Caki2 (cell line): ENCODE data around the gene IGSF21. TPM values are rescaled to one million over a fixed set of nuclear protein-coding genes. Genes with fewer than 3 reads are reported as not detected.

Experiments
- DNase-seq: peaks from one replicate; pipeline ENCODE4 v3.0.0-alpha.2; 2015; ENCODE audit warnings: low read depth
- in situ Hi-C: cut with HindIII; loops from 2 replicates; pipeline ENCODE4 v1.10.0; 2016; ENCODE audit warnings: low sequenced_read_pairs, low pct_unique_long_range_greater_than_20kb, mixed read lengths
- total RNA-seq: library from RNA; depleted of rRNA; stranded (reverse); fragments of >200 nt; shearing (Covaris generic); gene quantifications from 2 replicates; pipeline ENCODE4 v1.2.3, GENCODE V29; 2014; ENCODE audit warnings: low replicate concordance

IGSF21 gene
- total RNA-seq, 1 experiment from 2014 or later = not detected

DNA sequence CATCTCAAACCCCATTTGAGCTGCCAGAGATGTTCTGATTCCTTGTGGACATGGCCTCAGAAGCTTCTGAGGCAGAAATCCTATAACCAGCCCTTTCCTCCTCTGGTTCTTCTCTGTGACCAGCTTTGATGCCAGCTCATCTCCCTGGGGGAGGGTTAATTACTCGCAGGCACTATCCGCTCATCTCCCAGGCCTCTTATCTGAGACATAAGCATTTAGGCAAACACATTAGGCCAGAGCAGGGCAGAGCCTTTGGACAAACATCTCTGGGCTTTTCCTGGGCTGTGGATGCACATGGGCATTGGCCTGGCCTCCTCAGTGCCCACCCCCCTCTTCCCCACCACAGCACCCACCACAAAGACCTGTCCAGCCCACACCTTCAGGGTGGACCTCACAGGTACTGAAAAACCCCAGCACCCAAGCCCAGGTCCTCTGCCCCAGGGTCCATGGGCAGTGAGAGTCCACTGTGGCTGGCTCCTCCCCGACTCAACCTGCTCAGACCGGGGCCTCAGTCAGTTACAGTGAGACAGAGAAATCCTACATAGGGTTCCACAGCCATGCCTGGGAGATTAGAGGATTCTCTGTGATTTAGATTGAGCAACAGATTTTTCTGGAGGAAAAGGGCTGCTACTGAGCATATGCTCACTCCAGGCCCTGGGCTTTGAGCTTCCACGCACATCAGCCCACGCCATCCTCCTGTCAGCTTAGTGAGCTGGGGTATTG, 26.9 kb downstream of the IGSF21 start:
- in situ Hi-C loops = no loop called here
- DNase-seq = no peak

DNA sequence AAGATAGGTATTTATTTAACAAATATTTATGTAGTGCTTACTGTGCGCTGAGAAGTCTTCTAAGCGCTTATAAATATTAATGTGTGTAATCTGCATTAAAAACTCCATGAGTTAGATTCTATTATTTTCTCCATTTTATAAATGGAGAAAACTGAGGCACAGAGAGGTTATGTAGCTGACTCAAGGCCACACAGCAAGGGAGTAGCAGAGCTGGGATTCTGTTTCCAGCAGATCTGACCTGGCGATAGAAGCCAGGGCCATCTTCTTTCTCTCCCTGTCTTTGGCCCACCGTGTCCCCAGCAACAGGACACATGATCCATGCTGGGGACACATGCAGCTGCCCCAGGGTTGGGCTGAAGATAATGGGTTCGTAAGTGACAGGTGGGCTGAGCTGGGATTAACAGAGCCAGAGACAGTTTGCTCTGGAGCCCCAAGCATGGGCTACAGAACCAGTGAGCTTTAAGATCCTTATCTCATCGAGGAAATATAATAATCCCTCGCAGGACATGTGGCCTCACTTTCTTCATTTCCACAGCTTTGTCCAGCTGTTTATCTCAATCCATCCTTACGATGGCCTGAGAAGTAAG, 30.3 kb downstream of the IGSF21 start:
- DNase-seq = no peak
- in situ Hi-C loops = no loop called here

DNA sequence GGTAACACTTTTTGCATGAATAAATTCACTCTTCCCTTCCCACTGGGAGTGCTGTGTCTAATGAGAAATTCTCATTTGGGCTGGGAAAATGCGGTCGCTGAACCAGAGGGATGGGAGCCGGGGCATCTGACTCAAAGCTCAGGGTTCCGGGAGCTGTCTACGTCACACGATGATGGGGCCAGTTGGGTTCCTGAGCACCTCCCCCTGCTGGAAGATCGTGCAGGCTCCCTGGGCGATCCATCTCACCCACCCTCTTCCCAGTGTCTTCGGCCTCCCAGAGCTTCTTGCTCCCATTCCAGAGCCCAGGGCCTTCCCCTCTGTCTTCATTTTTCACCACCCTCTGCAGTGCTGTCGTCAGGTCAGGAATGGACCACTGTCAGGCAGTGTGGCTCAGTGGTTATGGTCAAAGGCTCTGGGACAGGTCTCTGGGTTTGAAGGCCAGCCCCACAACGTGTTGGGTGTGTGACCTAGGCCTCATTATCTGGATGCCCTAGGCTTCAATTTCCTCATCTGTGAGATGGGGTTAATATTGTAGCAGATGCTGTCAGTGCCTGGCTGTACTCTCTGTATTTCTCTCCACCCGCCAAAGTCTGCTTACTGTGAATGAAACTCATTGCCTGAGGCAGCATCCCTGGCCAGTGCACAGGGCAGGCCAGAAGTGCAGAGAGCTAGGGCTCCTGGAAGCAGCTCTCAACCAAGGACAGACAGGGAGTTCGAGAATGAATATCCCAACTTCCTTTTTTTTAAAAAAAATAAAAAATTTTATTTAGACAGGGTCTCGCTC, 31.8 kb downstream of the IGSF21 start:
- no peak for DNase-seq
- in situ Hi-C loops = no loop called here

DNA sequence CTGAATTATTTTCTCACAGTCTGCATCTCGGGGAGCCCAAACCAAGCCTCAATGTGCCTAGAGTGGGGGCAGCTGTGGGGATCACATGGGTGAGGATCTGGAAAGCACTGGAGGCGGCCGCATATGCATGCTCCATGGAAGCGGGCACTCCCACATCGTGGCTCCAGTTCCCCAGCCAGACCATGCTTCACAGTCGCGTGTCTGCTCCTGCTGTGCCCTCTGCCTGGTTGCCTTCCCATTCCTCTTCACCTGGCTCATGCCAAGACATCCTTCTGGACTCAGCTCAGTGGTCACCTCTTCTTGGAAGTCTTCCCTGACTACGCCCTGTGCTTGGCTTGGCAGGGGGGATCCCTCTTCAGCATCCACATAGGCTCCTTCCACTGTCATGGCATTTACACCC, 32.8 kb downstream of the IGSF21 start:
- no peak for DNase-seq
- in situ Hi-C loops = no loop called here

- DNase-seq = no peak
- in situ Hi-C loops = no loop called here
These were observed 34.1 kb downstream of the IGSF21 start for GRCh38 chr1:18141661-18142060.

GRCh38 chr1:18142471-18142870, 34.9 kb downstream of the IGSF21 start:
- no peak for DNase-seq
- in situ Hi-C loops = no loop called here

- DNase-seq = no peak
- in situ Hi-C loops = no loop called here
These were observed 35.4 kb downstream of the IGSF21 start for GRCh38 chr1:18142969-18143368.

DNA sequence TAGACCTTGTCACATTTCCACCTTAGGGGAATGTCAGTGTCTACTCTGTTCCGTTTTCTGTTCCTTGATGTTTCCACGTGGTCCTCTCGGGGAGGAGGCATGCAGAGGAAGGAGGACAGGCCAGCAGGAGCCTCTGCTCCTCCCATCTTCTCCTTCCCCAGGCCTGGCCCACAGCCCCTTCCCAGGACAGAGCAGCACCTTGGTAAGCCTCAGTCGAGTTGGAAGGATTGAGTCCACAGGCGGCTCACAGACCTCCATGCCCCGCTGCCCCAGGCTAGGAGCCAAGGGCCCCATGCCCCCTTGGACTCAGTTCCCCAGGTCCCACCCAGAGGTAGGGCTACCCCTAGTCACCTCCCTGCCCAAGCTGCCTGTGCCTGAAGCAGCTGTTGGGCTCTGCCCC, 36.5 kb downstream of the IGSF21 start:
- in situ Hi-C loops = no loop called here
- no peak for DNase-seq

DNA sequence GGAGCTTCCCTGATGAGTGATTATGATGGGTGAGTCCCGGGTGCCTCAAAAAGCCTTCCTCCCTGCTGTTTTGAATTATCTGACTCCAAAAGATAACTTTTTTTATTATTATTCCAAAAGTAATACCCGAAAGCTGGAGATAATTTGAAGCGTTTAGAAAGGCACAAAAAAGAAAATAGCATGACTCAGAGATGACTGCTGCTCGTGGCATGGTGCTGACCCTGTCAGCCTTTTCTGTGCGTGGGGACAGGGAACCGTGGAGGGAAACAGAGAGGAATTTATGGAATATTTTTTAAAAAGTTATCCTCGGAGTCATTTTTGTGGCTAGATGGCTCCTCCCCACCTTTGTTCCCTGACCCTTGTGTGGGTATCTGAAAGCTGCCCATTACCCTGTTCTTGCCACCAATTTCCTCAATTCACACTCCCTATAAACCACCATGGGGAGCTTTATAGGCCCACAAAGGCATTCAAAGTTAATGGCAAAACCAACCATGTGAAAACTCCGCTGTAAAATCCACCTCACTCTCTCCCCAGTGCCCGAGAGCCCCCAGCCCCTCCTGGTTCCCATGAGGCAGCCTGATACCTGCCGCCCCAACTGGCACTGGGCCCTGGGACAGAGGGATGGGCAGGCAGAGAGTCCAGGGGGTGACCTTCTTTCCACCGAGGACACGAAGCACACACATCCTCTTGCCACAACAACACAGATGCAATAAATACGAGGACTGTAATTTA, 37.5 kb downstream of the IGSF21 start:
- in situ Hi-C loops = no loop called here
- DNase-seq = no peak

GRCh38 chr1:18145851-18146618, 38.4 kb downstream of the IGSF21 start:
- DNase-seq = peak; percentile 12

GRCh38 chr1:18146886-18147285, 39.3 kb downstream of the IGSF21 start:
- in situ Hi-C loops = no loop called here

More at GRCh38 chr1:18145851-18146618, 38.4 kb downstream of the IGSF21 start:
- in situ Hi-C loops = no loop called here

DNA sequence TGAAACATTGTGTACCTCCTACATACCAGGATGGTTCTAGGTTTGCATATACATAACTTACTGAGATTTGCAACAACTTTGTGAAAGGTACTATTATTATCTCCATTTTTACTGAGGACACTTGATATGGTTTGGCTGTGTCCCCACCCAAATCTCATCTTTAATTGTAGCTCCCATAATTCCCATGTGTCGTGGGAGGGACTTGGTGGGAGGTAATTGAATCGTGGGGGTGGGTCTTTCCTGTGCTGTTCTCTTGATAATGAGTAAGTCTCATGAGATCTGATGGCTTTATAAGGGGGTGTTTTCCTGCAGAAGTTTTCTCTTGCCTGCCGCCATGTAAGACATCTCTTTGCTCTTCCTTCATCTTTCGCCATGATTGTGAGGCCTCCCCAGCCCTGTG, 40.1 kb downstream of the IGSF21 start:
- DNase-seq = no peak
- in situ Hi-C loops = no loop called here

More at GRCh38 chr1:18146886-18147285, 39.3 kb downstream of the IGSF21 start:
- DNase-seq = no peak

DNA sequence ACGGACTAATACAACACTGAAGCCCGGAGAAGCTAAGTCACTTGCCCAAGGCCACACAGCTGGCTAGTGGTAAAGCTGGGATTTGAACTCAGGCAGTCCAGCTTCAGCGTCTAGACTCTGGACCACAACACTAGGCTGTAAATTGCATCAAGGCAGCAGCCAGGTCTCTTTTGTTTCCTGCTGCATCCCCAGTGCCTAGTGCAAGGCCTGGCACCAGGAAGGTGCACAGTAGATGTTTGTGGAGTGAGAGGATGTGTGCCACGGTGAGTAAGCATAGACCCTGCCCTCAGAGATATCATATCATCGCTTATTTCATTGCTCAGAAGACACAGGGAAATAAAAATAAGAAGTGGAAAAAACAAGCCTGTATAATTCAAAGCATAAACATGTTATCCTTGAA, 40.9 kb downstream of the IGSF21 start:
- no peak for DNase-seq

DNA sequence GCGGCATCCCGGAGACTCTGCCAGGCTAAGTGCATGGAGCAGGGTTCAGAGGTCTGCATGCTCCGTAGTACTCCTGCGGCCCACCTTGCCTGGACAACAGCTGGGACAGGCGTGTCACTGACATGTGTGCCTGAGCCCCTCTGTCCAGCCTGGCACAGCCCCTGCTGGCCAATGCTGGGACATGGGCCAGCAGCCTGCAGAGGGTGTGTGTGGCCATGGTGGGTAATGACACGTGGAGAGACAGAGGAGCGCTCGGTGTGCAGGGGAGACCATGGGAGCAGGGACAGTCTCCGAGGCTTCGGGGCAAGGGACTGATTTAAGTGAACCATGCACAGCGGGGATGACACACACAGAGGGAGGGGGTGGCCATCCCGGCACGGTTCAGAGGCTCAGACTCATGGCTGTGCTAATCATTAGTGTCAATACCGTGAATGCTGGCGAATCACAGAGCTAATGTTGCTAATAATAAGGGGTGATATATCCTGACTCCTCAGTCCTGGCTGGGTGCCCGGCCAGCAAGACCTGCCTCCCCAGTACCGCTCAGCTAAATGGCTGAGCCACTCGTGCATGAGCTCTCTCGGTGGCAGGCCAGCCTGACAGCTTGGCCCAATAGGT, 41.5 kb downstream of the IGSF21 start:
- DNase-seq = peak; percentile 95
- in situ Hi-C loops = no loop called here

More for the DNA sequence above, 40.9 kb downstream of the IGSF21 start:
- in situ Hi-C loops = no loop called here

DNA sequence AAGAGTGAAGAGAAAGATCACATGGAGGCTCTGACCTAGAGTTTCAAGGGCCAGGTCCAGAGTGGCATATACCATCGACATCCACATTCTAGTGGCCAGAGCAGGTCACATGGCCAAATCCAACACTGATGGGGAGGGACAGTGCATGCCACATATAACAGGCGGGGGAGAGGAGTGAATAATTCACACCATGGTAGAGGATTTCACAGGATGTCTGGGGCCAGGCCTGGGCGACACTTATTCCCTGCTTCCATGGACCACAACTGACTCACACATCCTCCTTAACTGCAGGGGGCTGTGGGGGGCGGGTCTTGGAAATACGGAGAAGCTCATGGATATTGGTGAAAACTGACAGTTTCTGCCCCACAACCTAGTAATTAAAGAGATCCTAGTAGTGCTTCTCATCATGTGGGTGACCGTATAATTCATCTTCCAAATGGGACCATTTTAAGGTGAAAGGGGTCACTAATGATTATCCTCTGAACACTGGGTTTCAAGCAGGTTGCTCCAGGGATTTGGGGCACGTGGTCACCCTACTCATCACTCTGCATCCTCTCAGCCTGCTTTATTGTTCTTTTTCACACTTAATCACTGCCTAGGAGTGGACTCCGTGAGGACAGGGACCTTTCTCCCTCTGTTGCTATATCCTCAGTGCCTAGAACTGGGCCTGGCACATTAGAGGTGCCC, 44.0 kb downstream of the IGSF21 start:
- no peak for DNase-seq
- in situ Hi-C loops = no loop called here

- in situ Hi-C loops = no loop called here
These were observed 47.0 kb downstream of the IGSF21 start for GRCh38 chr1:18154430-18155194.

More at GRCh38 chr1:18154430-18155194, 47.0 kb downstream of the IGSF21 start:
- DNase-seq = no peak
